Middle frontal gyrus (tissue), 1 donor: Measurements from ENCODE around the gene AHRR.
"Not testable (repeated sequence)": the region's sequence is repeated elsewhere in the genome, so short reads cannot be mapped to it uniquely, and the experiment has no call there.

Source experiments
- DNase-seq: peaks from one replicate; pipeline ENCODE4 v3.0.0-alpha.2; 2015; ENCODE audit warnings: low spot score; ENCODE audit errors: extremely low spot score

Gene AHRR

GRCh38 chr5:394671-395155 is 73.2 kb downstream of the AHRR start:
- DNase-seq = no peak

- DNase-seq = no peak
Observed at GRCh38 chr5:395156-395920, 73.8 kb downstream of the AHRR start.

- no peak for DNase-seq
Observed at GRCh38 chr5:395921-396530, 74.5 kb downstream of the AHRR start.

GRCh38 chr5:396531-396961 is 75.0 kb downstream of the AHRR start:
- no peak for DNase-seq

- not testable (repeated sequence) for DNase-seq
Observed at GRCh38 chr5:398141-398474, 76.6 kb downstream of the AHRR start.

- DNase-seq = no peak
Observed at GRCh38 chr5:398475-399295, 77.2 kb downstream of the AHRR start.

GRCh38 chr5:399296-400281 is 78.1 kb downstream of the AHRR start:
- DNase-seq = peak; percentile 8

- no peak for DNase-seq
Observed at GRCh38 chr5:400282-401145, 79.0 kb downstream of the AHRR start.

- DNase-seq = no peak
Observed at GRCh38 chr5:401146-402034, 79.9 kb downstream of the AHRR start.

GRCh38 chr5:402219-402614 is 80.7 kb downstream of the AHRR start:
- not testable (repeated sequence) for DNase-seq

- DNase-seq = no peak
Observed at GRCh38 chr5:402615-403359, 81.3 kb downstream of the AHRR start.

GRCh38 chr5:403995-404394 is 82.5 kb downstream of the AHRR start:
- no peak for DNase-seq

- DNase-seq = no peak
Observed at GRCh38 chr5:404666-405241, 83.2 kb downstream of the AHRR start.

- no peak for DNase-seq
Observed at GRCh38 chr5:405421-405820, 83.9 kb downstream of the AHRR start.

- DNase-seq = no peak
Observed at GRCh38 chr5:406041-406440, 84.5 kb downstream of the AHRR start.

- DNase-seq = no peak
Observed at GRCh38 chr5:407051-407450, 85.5 kb downstream of the AHRR start.

- DNase-seq = no peak
Observed at GRCh38 chr5:407801-408268, 86.3 kb downstream of the AHRR start.
